Calu3 (cell line): ENCODE data around the gene SYCP2L. TPM values are rescaled to one million over a fixed set of nuclear protein-coding genes. Genes with fewer than 3 reads are reported as not detected.
"Not testable (repeated sequence)": the region's sequence is repeated elsewhere in the genome, so short reads cannot be mapped to it uniquely, and the experiment has no call there.

ENCODE experiments used
- BruUV-seq: library from RNA; stranded (reverse); fragments of 400-500 nt; replicated peaks from 2 replicates; lab custom pipeline; 2021; lab: Mats Ljungman, UMichigan
- CTCF ChIA-PET: fragments of 300-600 bp; sonication (Branson Sonifier 250); formaldehyde crosslinking; loops from one replicate; lab custom pipeline; 2022; ENCODE audit warnings: antibody characterized with exemption; lab: Charles Lee
- DNase-seq: peaks from one replicate; pipeline ENCODE4 v3.0.0; 2022
- H3K27ac Mint-ChIP-seq: one replicate; pipeline ENCODE4 v1.8.0; 2022; ENCODE audit warnings: mixed read lengths; ENCODE audit not compliant: unreplicated experiment
- H3K27me3 Mint-ChIP-seq: one replicate; pipeline ENCODE4 v1.8.0; 2022; ENCODE audit warnings: mixed read lengths; ENCODE audit not compliant: unreplicated experiment
- H3K36me3 Mint-ChIP-seq: one replicate; pipeline ENCODE4 v1.8.0; 2022; ENCODE audit warnings: mild to moderate bottlenecking, moderate library complexity, mixed read lengths; ENCODE audit not compliant: insufficient read depth, unreplicated experiment
- H3K4me1 Mint-ChIP-seq: one replicate; pipeline ENCODE4 v1.8.0; 2022; ENCODE audit warnings: mild to moderate bottlenecking, low read depth, mixed read lengths; ENCODE audit not compliant: unreplicated experiment
- H3K4me3 Mint-ChIP-seq: one replicate; pipeline ENCODE4 v1.8.0; 2022; ENCODE audit warnings: mild to moderate bottlenecking, low read depth, moderate library complexity, mixed read lengths; ENCODE audit not compliant: unreplicated experiment
- H3K9me3 Mint-ChIP-seq: one replicate; pipeline ENCODE4 v1.8.0; 2022; ENCODE audit warnings: low read depth, mixed read lengths; ENCODE audit not compliant: unreplicated experiment
- intact Hi-C: fragments of 100-400 bp; cut with micrococcal nuclease; formaldehyde crosslinking; loops from one replicate; pipeline ENCODE4 v1.10.0; 2022; ENCODE audit not compliant: unreplicated experiment
- total RNA-seq: library from RNA; stranded (reverse); gene quantifications from 2 replicates; pipeline ENCODE4 v1.2.3, GENCODE V29; 2022
- TF ChIP-seq, protein P1 (sequence below): fragments of 200-600 bp; IDR thresholded peaks from one replicate; pipeline ENCODE4 v1.8.0; 2022; ENCODE audit warnings: antibody characterized with exemption; ENCODE audit not compliant: unreplicated experiment

The SYCP2L gene
- total RNA-seq, 1 experiment from 2014 or later: not detected

GRCh38 chr6:10861086-10861485, 25.8 kb upstream of the SYCP2L start:
- intact Hi-C loops: no loop called here
- Mint-ChIP-seq H3K27me3 (no peaks in the 10 kb centered on the region), H3K4me1 (no peaks in the 10 kb centered on the region), H3K4me3 (no peak overlapping the region), H3K9me3 (no peaks in the 10 kb centered on the region), H3K36me3 (no peaks in the 10 kb centered on the region), H3K27ac (no peak overlapping the region)
- TF ChIP-seq, protein P1, sequence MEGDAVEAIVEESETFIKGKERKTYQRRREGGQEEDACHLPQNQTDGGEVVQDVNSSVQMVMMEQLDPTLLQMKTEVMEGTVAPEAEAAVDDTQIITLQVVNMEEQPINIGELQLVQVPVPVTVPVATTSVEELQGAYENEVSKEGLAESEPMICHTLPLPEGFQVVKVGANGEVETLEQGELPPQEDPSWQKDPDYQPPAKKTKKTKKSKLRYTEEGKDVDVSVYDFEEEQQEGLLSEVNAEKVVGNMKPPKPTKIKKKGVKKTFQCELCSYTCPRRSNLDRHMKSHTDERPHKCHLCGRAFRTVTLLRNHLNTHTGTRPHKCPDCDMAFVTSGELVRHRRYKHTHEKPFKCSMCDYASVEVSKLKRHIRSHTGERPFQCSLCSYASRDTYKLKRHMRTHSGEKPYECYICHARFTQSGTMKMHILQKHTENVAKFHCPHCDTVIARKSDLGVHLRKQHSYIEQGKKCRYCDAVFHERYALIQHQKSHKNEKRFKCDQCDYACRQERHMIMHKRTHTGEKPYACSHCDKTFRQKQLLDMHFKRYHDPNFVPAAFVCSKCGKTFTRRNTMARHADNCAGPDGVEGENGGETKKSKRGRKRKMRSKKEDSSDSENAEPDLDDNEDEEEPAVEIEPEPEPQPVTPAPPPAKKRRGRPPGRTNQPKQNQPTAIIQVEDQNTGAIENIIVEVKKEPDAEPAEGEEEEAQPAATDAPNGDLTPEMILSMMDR: no peak
- CTCF ChIA-PET: no interaction called here
- DNase-seq: no peak
- BruUV-seq: no TSS peak

- BruUV-seq: no TSS peak
- H3K4me3 Mint-ChIP-seq: no peak overlapping the region
- no peaks in the 10 kb centered on the region for H3K4me1 Mint-ChIP-seq
- H3K27me3 Mint-ChIP-seq: no peaks in the 10 kb centered on the region
- intact Hi-C loops: no loop called here
- CTCF ChIA-PET: no interaction called here
- no peaks in the 10 kb centered on the region for H3K9me3 Mint-ChIP-seq
- no peaks in the 10 kb centered on the region for H3K36me3 Mint-ChIP-seq
- TF ChIP-seq, protein P1: no peak
- no peak overlapping the region for H3K27ac Mint-ChIP-seq
- no peak for DNase-seq
Observed at GRCh38 chr6:10862361-10862760, 24.5 kb upstream of the SYCP2L start.

DNA sequence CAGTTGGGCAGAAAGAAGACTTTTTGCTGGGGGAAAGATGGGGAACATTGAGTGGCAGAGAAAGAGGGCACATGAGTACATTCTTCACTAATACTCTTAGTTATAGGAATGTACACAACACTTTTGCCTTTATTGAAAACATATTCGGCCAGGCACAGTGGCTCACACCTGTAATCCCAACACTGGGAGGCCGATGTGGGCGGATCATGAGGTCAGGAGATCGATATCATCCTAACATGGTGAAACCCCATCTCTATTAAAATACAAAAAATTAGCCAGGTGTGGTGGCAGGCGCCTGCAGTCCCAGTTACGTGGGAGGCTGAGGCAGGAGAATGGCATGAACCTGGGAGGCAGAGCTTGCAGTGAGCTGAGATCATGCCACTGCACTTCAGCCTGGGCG, 23.8 kb upstream of the SYCP2L start:
- DNase-seq, H3K36me3 Mint-ChIP-seq, H3K4me1 Mint-ChIP-seq, H3K27ac Mint-ChIP-seq, intact Hi-C loops, H3K4me3 Mint-ChIP-seq, H3K27me3 Mint-ChIP-seq, BruUV-seq, H3K9me3 Mint-ChIP-seq: not testable (repeated sequence)
- CTCF ChIA-PET: interaction anchor here (0.6 kb wide), 1 partner anchor 140 kb away, joined by 3 read pairs; the partner anchor contains the start of gene TMEM14C

GRCh38 chr6:10866709-10867108, 20.1 kb upstream of the SYCP2L start:
- DNase-seq, H3K4me3 Mint-ChIP-seq, H3K9me3 Mint-ChIP-seq, CTCF ChIA-PET, H3K27me3 Mint-ChIP-seq, BruUV-seq, H3K4me1 Mint-ChIP-seq, H3K27ac Mint-ChIP-seq, intact Hi-C loops, H3K36me3 Mint-ChIP-seq: not testable (repeated sequence)

GRCh38 chr6:10867952-10868351, 18.9 kb upstream of the SYCP2L start:
- H3K4me1 Mint-ChIP-seq: no peaks in the 10 kb centered on the region

More at GRCh38 chr6:10867952-10868351, 18.9 kb upstream of the SYCP2L start:
- no peak for DNase-seq
- intact Hi-C loops: no loop called here
- CTCF ChIA-PET: no interaction called here
- H3K27me3 Mint-ChIP-seq: no peaks in the 10 kb centered on the region
- H3K9me3 Mint-ChIP-seq: no peaks in the 10 kb centered on the region
- no TSS peak for BruUV-seq
- H3K4me3 Mint-ChIP-seq: no peak overlapping the region
- no peak overlapping the region for H3K27ac Mint-ChIP-seq
- TF ChIP-seq, protein P1: no peak
- no peaks in the 10 kb centered on the region for H3K36me3 Mint-ChIP-seq
